ENCODE data around the gene HAT1.
A peak's percentile ranks its signal among the peaks of the same experiment; 100 is the strongest.

The HAT1 gene, protein sequence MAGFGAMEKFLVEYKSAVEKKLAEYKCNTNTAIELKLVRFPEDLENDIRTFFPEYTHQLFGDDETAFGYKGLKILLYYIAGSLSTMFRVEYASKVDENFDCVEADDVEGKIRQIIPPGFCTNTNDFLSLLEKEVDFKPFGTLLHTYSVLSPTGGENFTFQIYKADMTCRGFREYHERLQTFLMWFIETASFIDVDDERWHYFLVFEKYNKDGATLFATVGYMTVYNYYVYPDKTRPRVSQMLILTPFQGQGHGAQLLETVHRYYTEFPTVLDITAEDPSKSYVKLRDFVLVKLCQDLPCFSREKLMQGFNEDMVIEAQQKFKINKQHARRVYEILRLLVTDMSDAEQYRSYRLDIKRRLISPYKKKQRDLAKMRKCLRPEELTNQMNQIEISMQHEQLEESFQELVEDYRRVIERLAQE

DNA sequence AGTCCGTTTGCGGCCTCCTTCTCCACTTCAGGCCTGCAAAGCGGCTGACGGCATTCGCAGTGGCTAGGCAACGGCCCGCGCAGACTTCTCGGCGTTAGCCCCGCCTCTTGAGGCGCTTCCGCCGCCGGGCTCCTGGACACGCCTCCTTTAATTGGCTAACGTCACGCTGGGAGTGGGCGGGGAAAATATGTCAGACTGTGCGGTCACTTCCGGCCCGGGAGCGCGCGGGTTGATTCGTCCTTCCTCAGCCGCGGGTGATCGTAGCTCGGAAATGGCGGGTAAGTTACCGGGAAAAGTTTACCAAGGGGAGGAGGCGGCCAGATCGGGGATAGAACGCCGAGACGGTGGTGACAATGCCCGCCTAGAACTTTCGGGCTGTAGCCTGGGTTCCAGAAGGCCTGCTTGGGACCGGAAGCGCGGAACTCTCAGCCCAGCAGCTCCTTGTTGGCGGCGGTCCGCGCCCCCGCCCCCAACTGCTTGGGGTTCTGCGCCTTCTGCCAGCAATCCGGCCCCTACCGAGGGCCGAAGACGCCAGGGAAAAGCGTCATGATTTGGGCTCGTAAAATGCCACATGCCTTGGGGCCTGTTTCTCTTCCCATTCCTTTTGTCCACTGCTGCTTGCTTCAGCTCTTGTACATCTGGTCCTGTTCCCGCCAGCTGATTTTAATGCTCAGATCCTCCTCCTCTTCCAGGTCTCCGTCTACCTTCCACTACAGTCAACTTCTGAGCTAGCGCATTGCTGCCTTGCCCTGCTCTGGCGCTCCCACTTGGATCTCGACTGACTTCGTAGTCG is at the start of gene HAT1:
Gene HAT1, plus strand, starts transcription at position 232 of the 793 bp plus-strand sequence. Its CDS starts 40 bp downstream, at position 272.
- Histone ChIP-seq H3K4me1 (ENCODE audit: control insufficient read depth in 1 of 2, insufficient read depth in 2 of 2, low read length in 2 of 2) (peaks cover 11 to 24% of the 10 kb centered on the region in 2 donors), H3K4me3 (ENCODE audit: low read depth in 1 of 2, low read length in 2 of 2) (peak within 1 kb of the TSS; percentile 71 to 99), H3K27me3 (ENCODE audit: low read depth, low read length) (no peaks in the 10 kb centered on the region), H3K27ac (ENCODE audit: low read length) (peak within 1 kb of the TSS; percentile 99), H3K36me3 (ENCODE audit: control insufficient read depth in 1 of 2, insufficient read depth in 2 of 2, low read length in 2 of 2) (peaks cover 0 to 12% of the 10 kb centered on the region in 2 donors), H3K9me3 (ENCODE audit: control insufficient read depth in 1 of 2, low read length in 2 of 2) (no peaks in the 10 kb centered on the region)

DNA sequence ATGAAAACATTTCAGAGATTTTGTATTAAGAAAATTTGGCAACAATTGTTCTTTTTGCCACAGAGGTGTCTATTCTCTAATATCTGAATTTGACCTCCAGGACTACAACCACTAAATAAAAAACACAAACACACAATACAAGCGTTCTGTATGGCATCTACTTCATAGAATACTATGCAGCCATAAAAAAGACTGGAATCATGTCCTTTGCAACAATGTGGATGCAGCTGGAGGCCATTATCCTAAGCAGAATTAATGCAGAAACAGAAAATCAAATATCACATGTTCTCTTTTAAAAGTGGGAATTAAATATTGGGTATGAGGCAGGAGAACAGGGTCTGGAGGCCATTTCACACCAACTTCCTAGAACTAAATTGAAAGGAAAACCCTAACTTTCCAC is 47.7 kb upstream of the HAT1 start:
- no peaks in the 10 kb centered on the region for H3K9me3 ChIP-seq (ENCODE audit: control insufficient read depth in 1 of 2, low read length in 2 of 2)
- no peaks in the 10 kb centered on the region for H3K27me3 ChIP-seq (ENCODE audit: low read depth, low read length)
- no peak overlapping the region for H3K4me3 ChIP-seq (ENCODE audit: low read depth in 1 of 2, low read length in 2 of 2)
- peaks cover 0 to 5% of the 10 kb centered on the region in 2 donors for H3K4me1 ChIP-seq (ENCODE audit: control insufficient read depth in 1 of 2, insufficient read depth in 2 of 2, low read length in 2 of 2)
- H3K27ac ChIP-seq (ENCODE audit: low read length) = no peak overlapping the region
- H3K36me3 ChIP-seq (ENCODE audit: control insufficient read depth in 1 of 2, insufficient read depth in 2 of 2, low read length in 2 of 2) = peaks cover 3 to 9% of the 10 kb centered on the region in 2 donors

DNA sequence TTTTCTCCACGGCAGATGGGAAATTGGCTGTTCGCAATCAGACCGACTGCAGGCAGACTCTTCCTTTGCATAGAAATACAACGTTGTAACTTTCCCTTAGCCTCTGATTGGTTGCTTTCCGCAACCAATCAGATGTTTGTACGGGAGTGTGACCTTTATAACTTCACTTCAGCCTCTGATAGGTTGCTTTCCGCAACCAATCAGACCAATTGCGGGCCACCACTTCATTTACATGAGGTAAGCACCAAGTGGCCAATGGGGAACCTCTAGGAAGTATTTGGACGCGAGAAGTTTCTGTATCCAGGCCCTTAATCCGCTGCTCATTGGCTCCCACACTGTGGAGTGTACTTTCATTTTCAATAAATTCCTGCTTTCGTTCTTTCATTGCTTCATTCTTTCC is 47.3 kb upstream of the HAT1 start:
- Histone ChIP-seq H3K4me3 (ENCODE audit: low read depth in 1 of 2, low read length in 2 of 2) (no peak overlapping the region), H3K27me3 (ENCODE audit: low read depth, low read length) (no peaks in the 10 kb centered on the region), H3K27ac (ENCODE audit: low read length) (no peak overlapping the region)

DNA sequence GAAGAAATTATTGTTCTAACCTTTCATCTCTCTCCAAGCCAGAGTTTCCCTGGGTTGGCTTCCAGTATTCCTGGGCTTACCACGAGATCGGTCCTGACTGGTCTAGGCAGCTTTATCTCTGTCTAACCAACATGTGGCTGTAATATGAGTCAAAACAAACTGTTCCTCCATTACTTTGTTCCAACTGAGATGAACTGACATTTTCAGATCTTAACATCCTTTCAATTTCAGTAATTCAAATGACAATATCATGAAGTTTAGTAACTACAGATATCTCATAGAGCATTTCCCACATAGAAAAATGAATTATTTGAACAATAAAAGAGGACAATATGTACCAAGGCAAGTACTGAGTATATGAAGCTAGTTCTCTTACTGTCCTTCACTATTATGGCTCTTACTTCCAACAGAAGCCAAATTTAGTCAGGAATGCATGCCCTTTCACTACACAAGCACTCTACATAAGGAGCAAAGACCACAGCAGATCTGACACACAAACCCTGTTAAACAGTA is 43.7 kb upstream of the HAT1 start:
- no peaks in the 10 kb centered on the region for H3K9me3 ChIP-seq (ENCODE audit: control insufficient read depth in 1 of 2, low read length in 2 of 2)
- no peaks in the 10 kb centered on the region for H3K27me3 ChIP-seq (ENCODE audit: low read depth, low read length)
- H3K27ac ChIP-seq (ENCODE audit: low read length) = peak overlapping the region; percentile 16
- H3K4me1 ChIP-seq (ENCODE audit: control insufficient read depth in 1 of 2, insufficient read depth in 2 of 2, low read length in 2 of 2) = peaks cover 0 to 8% of the 10 kb centered on the region in 2 donors
- H3K4me3 ChIP-seq (ENCODE audit: low read depth in 1 of 2, low read length in 2 of 2) = no peak overlapping the region
- H3K36me3 ChIP-seq (ENCODE audit: control insufficient read depth in 1 of 2, insufficient read depth in 2 of 2, low read length in 2 of 2) = peaks cover 3 to 9% of the 10 kb centered on the region in 2 donors

More for the DNA sequence above, 47.3 kb upstream of the HAT1 start:
- H3K9me3 ChIP-seq (ENCODE audit: control insufficient read depth in 1 of 2, low read length in 2 of 2) = no peaks in the 10 kb centered on the region
- peaks cover 3 to 9% of the 10 kb centered on the region in 2 donors for H3K36me3 ChIP-seq (ENCODE audit: control insufficient read depth in 1 of 2, insufficient read depth in 2 of 2, low read length in 2 of 2)
- peaks cover 0 to 5% of the 10 kb centered on the region in 2 donors for H3K4me1 ChIP-seq (ENCODE audit: control insufficient read depth in 1 of 2, insufficient read depth in 2 of 2, low read length in 2 of 2)

DNA sequence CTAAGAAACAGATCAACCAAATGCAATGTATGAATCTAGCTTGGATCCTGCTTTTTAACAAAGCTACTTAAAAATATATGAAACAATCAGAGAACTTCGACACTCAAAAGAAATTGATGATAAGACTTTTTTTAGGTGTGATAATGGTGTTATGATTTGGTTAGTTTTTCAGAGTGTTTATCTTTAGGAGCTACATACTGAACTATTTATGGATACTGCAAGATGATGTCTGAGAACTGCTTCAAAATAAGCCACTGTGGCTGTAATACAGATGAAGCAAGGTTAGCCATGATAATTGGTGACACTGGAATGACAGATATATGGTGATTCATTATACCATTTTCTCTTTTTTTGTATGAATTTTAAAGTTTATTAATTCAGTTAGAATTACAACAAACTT is 42.4 kb upstream of the HAT1 start:
- peaks cover 1 to 5% of the 10 kb centered on the region in 2 donors for H3K36me3 ChIP-seq (ENCODE audit: control insufficient read depth in 1 of 2, insufficient read depth in 2 of 2, low read length in 2 of 2)
- peaks cover 0 to 8% of the 10 kb centered on the region in 2 donors for H3K4me1 ChIP-seq (ENCODE audit: control insufficient read depth in 1 of 2, insufficient read depth in 2 of 2, low read length in 2 of 2)
- no peaks in the 10 kb centered on the region for H3K27me3 ChIP-seq (ENCODE audit: low read depth, low read length)
- H3K4me3 ChIP-seq (ENCODE audit: low read depth in 1 of 2, low read length in 2 of 2) = no peak overlapping the region
- no peak overlapping the region for H3K27ac ChIP-seq (ENCODE audit: low read length)
- no peaks in the 10 kb centered on the region for H3K9me3 ChIP-seq (ENCODE audit: control insufficient read depth in 1 of 2, low read length in 2 of 2)

DNA sequence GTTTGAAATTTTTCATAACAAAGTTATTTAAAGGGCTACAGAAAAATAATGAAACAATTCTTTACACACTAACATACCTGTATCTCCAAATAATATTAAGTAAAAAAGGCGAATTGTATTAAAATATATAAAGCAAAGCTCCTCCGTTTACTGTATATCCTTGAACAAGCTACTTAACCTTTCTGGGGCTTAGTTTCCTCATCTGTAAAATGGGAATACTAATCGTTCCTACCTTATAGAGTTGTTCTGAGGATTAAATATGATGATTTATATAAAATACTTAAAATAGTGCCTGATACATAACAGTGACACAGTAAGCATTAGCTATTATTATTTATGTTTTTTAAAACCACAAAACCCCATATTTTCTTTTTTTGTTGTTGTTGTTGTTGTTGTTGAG is 41.5 kb upstream of the HAT1 start:
- Histone ChIP-seq H3K27ac (ENCODE audit: low read length) (no peak overlapping the region), H3K4me1 (ENCODE audit: control insufficient read depth in 1 of 2, insufficient read depth in 2 of 2, low read length in 2 of 2) (peaks cover 0 to 8% of the 10 kb centered on the region in 2 donors), H3K9me3 (ENCODE audit: control insufficient read depth in 1 of 2, low read length in 2 of 2) (no peaks in the 10 kb centered on the region), H3K36me3 (ENCODE audit: control insufficient read depth in 1 of 2, insufficient read depth in 2 of 2, low read length in 2 of 2) (no peaks in the 10 kb centered on the region), H3K27me3 (ENCODE audit: low read depth, low read length) (no peaks in the 10 kb centered on the region), H3K4me3 (ENCODE audit: low read depth in 1 of 2, low read length in 2 of 2) (no peak overlapping the region)

DNA sequence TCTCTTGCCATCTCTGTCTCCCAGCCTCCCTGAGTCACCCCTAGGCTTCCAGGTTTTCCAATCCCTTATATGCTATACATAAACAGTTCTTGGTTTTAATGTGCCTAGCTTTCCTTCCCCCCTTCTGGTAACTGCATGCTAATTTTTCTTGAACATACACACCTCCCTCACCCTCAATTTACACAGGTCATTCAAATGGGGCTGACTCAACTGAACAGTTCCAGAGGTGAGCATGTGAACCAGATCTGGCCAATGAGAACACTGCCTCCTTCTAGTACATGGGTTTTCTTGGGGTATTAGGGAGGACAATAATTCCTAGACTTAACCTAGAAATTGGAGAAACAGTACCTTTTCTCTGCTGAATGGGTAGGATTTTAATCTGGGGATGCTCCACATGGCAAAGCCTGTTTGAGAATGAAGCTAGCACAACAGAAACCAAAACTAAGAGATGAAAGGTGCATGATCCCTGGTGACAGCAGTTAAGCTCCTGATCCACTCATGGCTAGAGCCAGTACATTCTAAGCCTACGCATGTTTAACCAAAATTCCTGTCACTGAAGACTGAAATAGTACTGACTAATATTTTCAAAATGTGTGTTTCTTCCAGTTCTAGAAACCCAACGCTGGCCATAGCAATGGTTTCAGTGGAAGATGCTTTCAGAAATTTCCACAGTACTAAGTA is 40.0 kb upstream of the HAT1 start:
- no peaks in the 10 kb centered on the region for H3K27me3 ChIP-seq (ENCODE audit: low read depth, low read length)
- no peak overlapping the region for H3K4me3 ChIP-seq (ENCODE audit: low read depth in 1 of 2, low read length in 2 of 2)
- no peaks in the 10 kb centered on the region for H3K9me3 ChIP-seq (ENCODE audit: control insufficient read depth in 1 of 2, low read length in 2 of 2)
- peaks cover 0 to 8% of the 10 kb centered on the region in 2 donors for H3K4me1 ChIP-seq (ENCODE audit: control insufficient read depth in 1 of 2, insufficient read depth in 2 of 2, low read length in 2 of 2)
- no peak overlapping the region for H3K27ac ChIP-seq (ENCODE audit: low read length)
- no peaks in the 10 kb centered on the region for H3K36me3 ChIP-seq (ENCODE audit: control insufficient read depth in 1 of 2, insufficient read depth in 2 of 2, low read length in 2 of 2)

DNA sequence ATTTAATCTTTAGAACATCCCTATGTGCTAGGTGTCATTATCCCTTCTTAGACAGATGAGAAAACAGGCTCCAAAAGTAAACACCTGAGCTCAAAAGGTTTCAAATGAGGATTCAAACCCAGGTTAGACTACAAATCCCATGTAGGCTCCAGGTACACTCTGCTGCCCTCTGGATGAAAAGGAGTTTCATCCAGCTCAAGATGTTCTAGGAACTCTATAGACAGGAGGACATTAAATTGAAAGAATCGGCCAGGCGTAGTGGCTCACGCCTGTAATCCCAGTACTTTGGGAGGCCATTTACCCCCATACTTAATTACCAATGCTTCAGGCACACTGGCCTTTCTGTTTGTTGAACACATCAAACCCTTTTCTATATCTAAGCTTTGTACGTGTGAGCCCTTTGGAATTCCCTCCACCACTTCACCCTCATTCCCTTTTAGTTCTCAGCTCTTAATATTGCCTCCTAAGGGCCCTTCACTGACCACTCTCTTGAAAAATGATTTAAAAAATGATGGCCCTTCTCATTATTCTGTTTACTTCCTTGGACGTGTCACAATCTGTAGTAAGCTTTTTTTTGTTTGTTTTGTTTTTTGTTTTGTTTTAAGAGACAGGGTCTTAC is 38.9 kb upstream of the HAT1 start:
- Histone ChIP-seq H3K27ac (ENCODE audit: low read length) (no peak overlapping the region), H3K4me3 (ENCODE audit: low read depth in 1 of 2, low read length in 2 of 2) (no peak overlapping the region), H3K9me3 (ENCODE audit: control insufficient read depth in 1 of 2, low read length in 2 of 2) (no peaks in the 10 kb centered on the region), H3K4me1 (ENCODE audit: control insufficient read depth in 1 of 2, insufficient read depth in 2 of 2, low read length in 2 of 2) (peaks cover 0 to 3% of the 10 kb centered on the region in 2 donors), H3K27me3 (ENCODE audit: low read depth, low read length) (no peaks in the 10 kb centered on the region), H3K36me3 (ENCODE audit: control insufficient read depth in 1 of 2, insufficient read depth in 2 of 2, low read length in 2 of 2) (peaks cover 0 to 3% of the 10 kb centered on the region in 2 donors)

DNA sequence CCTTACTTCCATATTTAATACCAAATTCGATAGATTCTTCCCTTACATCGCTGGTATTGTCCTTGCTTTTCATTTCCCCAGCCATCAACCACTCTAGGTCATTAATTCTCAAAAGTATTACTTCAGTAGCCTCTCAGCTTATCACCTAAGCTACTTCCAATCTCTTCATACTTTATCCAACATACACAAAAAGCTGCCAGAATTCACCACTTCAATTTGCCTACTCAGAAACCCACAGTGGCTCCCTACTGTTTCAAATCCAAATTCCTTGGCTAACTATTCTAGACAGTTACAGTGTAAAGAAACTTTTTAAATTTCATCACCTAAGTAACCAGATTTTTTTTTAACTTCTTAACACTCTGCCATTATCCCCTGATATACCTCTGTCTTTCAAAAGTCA is 32.9 kb upstream of the HAT1 start:
- H3K9me3 ChIP-seq (ENCODE audit: control insufficient read depth in 1 of 2, low read length in 2 of 2) = no peaks in the 10 kb centered on the region
- H3K4me1 ChIP-seq (ENCODE audit: control insufficient read depth in 1 of 2, insufficient read depth in 2 of 2, low read length in 2 of 2) = peaks cover 0 to 16% of the 10 kb centered on the region in 2 donors
- no peak overlapping the region for H3K4me3 ChIP-seq (ENCODE audit: low read depth in 1 of 2, low read length in 2 of 2)
- H3K27me3 ChIP-seq (ENCODE audit: low read depth, low read length) = no peaks in the 10 kb centered on the region
- peaks cover 3 to 5% of the 10 kb centered on the region in 2 donors for H3K36me3 ChIP-seq (ENCODE audit: control insufficient read depth in 1 of 2, insufficient read depth in 2 of 2, low read length in 2 of 2)
- H3K27ac ChIP-seq (ENCODE audit: low read length) = no peak overlapping the region

DNA sequence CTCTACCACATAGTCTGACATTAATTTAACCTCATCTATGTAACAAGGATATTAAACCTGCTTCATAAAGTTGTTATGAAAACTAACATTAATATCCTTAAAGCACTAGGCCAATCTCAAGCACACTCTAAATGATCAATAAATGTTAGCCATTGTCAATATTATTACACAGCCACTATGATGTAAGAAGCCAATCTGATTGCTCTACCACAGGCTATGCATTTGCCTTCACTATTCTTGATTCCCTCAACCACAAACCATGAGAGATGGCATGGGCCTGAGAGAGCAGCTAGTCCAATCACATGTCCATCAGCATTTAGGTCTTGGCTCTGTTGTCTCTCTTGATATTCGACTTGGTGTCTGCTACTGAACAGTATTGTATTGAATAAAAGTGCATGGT is 32.5 kb upstream of the HAT1 start:
- Histone ChIP-seq H3K27me3 (ENCODE audit: low read depth, low read length) (no peaks in the 10 kb centered on the region), H3K9me3 (ENCODE audit: control insufficient read depth in 1 of 2, low read length in 2 of 2) (no peaks in the 10 kb centered on the region), H3K4me3 (ENCODE audit: low read depth in 1 of 2, low read length in 2 of 2) (no peak overlapping the region), H3K4me1 (ENCODE audit: control insufficient read depth in 1 of 2, insufficient read depth in 2 of 2, low read length in 2 of 2) (peaks cover 0 to 18% of the 10 kb centered on the region in 2 donors), H3K27ac (ENCODE audit: low read length) (no peak overlapping the region), H3K36me3 (ENCODE audit: control insufficient read depth in 1 of 2, insufficient read depth in 2 of 2, low read length in 2 of 2) (peaks cover 3 to 5% of the 10 kb centered on the region in 2 donors)

All from muscle layer of duodenum (tissue), 2 donors.